Stimulated activated CD4-positive, alpha-beta T cell treated with anti-CD3 and anti-CD28 coated beads, Interleukin-12 subunit alpha, Interleukin-12 subunit beta, amount 100 ng/mL, for 24 hours (primary cell): ENCODE data around the gene ODF4.

Source experiments
- DNase-seq, 2 experiments: peaks; one replicate each; pipeline ENCODE4 v3.0.0-alpha.2; 2020; ENCODE audit warnings: low read depth in 2 of 2

ODF4 gene, protein sequence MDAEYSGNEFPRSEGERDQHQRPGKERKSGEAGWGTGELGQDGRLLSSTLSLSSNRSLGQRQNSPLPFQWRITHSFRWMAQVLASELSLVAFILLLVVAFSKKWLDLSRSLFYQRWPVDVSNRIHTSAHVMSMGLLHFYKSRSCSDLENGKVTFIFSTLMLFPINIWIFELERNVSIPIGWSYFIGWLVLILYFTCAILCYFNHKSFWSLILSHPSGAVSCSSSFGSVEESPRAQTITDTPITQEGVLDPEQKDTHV

DNA sequence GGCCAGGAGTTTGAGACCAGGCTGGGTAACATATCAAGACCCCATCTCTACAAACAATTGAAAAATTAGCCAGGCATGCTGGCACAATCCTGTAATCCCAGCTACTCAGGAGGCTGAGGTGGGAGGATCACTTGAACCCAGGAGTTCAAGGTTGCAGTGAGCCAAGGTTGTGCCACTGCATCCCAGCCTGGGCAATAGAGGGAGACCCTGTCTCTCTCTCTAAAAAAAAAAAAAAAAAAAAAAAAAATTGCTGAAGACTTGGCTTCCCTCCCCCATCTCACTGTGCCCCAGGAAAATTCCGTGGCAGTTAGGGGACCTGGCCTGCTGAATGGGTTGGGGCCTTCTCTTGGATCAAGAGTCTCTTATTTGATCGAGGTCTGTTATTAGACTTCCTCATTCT lies at the start of gene ODF4:
Gene ODF4, plus strand, starts transcription at position 301 of the 400 bp plus-strand sequence. CDS start 212 bp downstream, outside the sequence.
- DNase-seq: no peak

DNA sequence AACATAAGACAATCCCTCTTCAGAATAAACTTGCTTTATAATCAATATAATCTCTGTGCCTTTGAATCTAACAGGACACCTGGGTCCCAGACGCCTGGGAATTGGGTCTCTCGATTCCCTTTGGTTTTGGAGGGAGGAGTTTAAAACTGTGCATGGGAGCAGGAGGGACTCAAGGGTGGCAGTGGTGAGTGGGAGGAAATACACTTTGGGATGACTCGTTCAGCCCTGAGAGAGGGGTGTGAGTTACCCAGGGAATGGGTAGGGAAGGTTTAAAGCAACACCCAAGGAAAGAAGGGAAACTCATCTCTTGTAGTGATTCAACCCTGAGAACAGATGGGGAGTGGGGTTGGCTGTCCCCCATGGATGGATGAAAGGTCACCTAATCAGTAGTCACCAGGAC lies 49.6 kb upstream of the ODF4 start:
- no peak for DNase-seq

DNA sequence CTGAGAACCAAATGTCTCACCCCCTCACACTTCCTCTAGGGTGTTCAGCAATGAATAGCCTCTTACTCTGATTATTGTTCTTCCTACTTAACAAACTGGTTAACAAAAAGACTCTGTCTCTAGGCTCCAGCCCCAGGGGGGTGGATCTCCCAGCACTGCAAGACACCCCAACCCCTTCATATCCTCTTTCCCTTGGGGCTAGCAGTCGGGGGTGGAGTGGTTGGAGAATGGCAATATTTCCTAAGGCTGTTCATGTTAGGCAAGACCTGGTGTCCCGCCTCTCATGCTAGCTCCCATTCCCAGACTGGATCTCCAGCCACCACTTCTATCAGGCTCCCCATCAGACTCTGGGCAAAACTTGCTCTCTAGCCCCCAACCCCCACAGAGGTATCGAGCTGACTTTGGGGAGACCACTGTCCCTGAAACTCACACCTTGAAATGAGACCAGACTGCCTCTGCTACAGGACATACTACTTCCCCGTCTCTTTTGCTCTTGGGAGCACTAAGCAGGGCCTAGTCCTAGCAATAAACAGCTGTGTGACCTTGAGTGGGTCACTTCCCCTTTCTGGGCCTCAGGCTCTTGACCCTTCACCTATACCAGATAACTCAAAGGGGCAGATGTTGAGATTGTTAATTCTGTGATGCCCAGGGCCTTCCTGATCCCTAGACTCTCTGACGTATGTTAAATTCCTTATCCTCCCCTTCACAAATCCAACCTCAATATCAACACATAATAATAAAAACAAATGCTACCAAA lies 46.8 kb upstream of the ODF4 start:
- DNase-seq: no peak

DNA sequence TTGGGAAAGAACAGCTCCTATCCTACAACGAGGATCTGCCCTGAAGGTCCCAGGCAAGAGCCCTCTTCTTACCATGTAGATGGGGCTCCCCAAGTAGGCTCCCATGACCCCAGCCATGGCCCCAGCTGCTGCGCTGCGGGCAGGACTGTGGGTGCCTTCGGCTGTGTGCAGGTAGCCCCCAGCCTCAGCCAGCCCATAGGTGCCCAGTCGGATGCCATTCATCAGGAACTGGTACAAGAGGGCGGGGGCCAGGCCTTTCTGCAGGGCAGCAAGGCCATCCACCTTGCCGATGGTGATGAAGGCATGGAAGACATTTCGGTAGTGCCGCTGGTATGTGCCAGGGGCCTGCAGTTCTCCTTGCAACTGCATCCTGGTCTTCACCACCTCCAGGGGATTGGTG lies 45.3 kb upstream of the ODF4 start:
- DNase-seq: no peak

DNA sequence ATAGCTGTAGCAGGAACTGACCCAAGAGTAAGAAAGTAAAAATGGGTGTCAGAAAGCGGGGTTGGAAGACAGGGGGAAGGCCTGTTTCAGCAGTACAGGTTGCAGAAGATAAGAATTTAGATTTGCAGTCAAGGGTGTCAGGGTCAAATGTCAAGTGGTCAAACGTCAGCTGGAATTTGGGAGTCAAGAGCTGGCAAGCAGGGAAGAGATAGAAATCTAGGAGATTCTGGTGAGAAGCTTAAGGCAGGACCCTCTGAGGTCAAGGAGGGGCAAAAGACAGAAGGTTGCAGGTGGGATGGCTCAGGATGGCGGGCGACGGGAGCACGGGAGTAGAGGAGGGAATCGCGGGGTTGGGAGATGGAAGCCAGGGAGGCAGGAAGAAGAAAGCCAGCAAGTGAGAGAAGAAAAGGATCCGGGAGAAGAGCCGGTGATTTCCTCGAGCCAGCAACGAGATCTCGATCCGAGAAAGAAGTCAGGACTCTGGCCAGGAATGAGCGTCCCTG lies 44.8 kb upstream of the ODF4 start:
- no peak for DNase-seq

DNA sequence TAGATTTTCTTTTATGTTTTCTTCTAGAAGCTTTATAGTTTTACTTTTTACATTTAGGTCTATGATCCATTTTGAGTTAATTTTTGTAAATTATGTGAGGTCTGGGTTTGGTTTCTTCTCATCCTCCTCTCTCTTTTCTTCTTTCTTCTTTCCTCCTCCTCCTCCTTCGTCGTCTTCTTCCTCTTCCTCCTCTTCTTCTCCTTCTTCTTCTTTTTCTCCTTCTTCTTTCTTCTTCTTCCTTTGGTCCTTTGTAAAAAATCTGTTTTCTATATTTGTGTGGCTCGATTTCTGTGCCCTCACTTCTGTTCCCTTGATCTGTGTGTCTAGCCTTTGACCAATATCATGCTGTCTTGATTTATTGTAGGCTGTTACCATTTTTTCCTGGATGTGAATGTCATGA lies 39.4 kb upstream of the ODF4 start:
- no peak for DNase-seq

DNA sequence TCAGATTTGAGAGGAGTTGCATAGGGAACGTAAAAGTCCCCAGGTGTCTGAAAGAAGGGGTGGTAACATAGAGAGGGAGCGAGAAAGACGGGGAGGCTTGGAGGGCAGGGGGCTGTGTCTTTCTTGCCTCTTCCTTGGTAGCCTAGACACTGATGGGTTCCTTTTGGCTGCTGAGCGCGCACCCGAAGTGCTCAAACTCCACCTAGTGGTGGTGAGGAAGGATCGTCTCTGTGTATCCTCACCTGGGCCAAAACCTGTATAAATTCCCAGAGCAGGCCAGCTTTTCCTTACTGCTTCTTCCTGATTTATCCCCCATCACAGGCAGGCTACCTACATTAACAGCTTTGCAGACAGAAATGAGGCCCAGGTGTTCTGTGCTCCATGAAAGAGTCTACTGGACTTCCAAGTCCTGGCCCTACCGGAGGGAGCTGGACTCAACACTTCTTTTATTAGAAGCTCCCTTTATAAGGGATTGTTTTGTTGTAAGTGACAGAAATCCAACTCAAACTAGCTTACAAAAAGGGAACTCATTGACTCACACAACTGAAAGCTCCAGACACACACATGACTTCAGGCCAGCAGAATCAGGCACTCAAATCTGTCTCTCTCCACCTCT lies 38.9 kb upstream of the ODF4 start:
- DNase-seq: peak; percentile 27 to 36

DNA sequence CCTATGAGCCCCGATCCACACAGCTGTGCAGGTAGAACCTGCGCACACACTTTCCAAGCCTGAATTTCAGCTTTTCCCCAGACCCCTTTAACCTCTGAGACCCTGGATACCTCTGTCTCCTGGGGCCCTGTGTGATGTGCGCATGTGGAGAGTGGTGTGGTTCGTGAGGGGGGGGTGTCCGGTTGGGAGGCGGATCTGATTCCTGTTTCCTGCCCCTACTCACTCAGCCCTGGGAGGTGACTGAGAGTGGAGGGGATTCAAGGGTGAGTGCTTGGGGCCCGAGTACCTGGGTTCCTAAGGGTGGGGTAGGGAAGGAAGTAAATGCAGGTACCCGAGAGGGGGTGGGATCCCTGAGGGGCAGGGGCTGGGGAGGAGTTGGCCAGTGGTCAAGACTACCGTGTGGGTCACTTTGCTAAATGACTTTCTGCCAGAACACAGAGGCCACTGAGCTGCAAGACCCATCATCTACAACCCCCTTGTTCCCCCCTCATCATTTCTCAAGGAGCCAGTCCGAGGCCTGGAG lies 29.0 kb upstream of the ODF4 start:
- no peak for DNase-seq

DNA sequence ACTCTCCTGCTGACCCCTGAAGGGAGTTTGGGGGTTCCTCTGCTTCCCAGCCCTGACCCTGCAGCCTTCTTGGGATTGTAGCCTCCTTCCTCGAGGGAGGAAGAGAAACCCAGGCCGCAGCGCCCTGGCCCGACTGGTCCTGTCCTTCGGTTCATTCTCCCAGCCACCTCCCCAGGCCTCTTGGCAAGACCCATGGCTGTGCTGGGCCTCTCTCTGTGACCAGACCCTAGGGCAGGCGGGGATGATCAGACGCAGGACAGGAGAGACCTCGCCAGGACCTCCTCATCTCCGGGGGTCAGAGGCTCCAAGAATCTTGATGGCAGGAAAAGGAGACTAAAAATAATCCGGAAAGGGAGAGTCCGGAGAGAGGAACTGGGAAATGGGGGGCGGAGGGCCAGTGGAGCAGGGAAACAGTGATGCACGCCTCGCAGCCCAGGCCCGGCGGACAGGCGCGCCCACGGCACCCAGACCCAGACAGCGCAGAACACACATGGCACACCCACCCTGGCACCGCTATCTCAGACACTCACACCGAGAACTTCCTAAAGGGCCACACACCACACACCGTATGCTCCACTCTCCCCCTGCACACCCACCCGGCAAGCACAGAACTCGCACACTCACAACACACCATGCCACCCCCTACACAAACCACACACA lies 28.4 kb upstream of the ODF4 start:
- DNase-seq: no peak

DNA sequence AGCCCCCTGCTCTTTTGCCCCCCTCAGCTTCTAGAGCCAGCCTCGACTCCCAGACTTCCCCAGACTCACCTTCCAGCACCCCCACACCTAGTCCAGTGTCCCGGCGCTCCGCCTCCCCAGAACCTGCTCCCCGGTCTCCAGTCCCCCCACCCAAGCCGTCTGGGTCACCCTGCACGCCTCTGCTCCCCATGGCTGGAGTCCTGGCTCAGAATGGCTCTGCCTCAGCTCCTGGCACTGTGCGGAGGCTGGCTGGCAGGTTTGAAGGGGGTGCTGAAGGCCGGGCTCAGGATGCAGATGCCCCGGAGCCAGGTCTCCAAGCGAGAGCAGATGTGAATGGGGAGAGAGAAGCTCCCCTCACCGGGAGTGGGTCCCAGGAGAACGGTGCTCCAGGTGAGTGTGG lies 27.4 kb upstream of the ODF4 start:
- no peak for DNase-seq

DNA sequence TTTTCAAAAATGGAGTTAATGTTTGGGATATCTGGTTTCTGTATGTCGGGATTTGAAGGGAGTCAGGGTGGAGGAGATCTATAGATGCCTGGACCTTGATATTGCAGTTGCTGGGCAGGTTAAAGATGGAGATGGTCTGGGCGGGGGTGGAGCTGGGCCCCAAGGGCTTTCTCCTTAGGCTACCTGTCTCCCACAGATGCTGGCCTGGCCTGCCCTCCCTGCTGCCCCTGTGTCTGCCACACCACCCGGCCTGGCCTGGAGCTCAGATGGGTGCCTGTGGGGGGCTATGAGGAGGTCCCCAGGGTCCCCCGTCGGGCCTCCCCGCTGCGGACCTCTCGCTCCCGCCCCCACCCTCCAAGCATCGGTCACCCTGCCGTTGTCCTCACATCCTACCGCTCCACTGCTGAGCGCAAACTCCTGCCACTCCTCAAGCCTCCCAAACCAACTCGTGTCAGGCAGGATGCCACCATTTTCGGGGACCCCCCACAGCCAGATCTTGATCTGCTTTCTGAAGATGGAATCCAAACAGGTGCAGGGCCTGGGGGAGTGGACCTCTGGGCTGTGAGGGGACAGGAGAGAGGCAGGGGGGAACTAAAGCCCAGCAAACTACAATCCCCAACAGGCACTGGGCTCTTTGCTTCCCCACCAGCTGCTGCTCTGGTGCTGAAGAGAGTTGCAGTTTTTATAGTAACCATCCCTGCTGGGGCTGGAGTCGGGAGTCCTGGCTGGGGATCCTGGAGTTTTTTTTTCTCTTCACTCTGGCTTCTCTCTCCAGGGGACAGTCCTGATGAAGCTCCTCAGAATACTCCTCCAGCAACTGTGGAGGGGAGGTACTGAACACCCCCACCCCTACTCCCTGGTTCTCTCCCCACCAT lies 26.7 kb upstream of the ODF4 start:
- no peak for DNase-seq

DNA sequence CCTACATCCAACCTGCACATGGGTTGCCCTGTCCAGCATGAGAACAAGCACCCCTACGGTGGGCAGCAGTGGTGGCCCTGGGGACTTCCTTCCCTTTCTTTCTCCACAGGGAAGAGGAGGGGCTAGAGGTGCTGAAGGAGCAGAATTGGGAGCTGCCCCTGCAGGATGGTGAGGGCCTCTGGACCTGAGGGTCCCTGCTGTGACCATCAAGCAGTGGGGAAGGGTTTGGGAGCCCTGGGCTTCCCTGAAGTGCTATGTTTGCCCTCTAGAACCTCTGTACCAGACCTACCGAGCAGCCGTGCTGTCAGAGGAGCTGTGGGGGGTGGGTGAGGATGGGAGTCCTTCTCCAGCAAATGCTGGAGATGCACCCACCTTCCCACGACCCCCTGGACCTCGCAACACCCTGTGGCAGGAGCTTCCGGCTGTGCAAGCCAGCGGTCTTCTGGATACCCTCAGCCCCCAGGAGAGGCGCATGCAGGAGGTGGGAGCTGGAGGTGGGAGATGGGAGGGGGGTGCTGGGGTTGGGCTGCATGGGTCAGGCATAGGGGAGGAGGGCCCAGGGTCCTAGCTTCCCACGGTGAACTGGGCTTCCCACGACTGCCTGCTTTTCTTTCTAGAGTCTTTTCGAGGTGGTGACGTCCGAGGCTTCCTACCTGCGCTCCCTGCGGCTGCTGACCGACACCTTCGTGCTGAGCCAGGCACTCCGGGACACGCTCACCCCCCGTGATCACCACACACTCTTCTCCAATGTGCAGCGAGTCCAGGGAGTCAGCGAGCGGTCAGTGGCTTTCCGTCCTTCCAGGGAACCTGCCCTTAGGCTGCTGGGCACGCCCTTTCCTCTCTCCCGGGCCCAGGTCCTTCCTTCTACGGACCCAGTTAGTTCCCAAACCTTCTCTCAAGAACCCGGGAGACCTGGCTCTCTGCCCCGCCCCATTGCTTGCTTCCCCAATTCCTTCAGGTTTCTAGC lies 24.6 kb upstream of the ODF4 start:
- no peak for DNase-seq

DNA sequence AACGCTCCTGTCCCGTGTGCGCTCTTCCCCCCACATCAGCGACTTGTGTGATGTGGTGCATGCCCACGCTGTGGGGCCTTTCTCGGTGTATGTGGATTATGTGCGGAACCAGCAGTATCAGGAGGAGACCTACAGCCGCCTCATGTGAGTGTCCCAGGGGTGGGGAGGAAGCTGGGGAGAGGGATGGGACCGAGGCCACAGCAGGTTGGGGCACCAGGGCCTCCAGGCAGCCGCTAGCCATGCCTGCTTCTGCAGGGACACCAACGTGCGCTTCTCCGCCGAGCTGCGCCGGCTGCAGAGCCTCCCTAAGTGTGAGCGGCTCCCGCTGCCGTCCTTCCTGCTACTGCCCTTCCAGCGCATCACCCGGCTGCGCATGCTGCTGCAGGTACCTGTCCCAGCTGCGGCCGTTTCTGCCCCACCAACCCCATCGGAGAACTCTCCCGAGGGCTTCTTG lies 23.8 kb upstream of the ODF4 start:
- no peak for DNase-seq

DNA sequence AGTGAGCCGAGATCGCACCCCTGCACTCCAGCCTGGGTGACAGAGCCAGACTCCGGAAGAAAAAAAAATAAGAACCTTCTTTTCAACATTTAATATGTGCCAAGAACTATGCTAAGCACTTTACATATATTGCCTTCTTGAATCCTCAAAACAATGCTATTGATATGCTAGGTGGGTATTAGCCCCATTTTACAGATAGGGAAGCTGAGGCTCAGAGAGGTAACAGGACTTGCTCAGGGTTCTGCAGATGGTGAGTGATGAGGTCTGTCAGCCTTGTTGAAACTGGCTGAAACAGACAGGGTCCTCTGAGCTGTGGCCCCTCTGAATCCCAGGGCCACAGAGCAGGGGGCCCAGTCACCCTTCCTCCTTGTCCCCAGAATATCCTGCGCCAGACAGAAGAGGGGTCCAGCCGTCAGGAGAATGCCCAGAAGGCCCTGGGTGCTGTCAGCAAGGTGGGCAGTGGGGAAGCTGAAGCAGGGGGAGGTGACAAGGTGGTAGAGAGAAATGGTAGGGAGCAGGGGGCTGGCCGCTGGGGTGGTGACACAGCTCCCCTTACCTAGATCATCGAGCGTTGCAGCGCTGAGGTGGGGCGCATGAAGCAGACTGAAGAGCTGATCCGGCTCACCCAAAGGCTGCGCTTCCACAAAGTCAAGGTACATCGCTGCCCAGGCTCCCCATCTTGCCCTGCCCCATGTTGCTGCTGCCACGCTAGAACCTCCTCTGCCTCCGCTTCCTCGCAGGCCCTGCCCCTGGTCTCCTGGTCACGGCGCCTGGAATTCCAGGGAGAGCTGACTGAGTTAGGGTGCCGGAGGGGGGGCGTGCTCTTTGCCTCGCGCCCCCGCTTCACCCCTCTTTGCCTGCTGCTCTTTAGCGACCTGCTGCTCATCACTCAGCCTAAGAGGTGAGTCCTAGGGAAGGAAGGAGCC lies 21.4 kb upstream of the ODF4 start:
- DNase-seq: no peak

DNA sequence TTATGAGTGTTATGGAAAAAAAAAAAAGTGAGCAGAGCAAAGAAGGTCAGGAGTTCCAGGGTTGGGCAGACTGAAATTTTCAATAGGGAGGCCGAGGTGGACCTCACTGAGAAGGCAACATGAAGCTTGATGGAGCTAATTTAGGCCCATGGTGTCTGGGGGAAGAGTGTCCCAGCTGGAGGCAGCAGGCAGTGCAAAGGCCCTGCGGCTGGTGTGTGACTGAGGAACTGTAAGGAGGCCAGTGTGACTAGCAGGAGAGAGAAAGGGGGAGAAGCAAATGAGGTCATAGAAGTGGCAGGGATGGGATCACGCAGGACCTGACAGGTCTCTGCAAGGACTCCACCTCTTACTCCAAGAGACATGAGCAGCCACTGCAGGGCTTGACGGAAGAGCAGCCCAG lies 19.4 kb upstream of the ODF4 start:
- no peak for DNase-seq

DNA sequence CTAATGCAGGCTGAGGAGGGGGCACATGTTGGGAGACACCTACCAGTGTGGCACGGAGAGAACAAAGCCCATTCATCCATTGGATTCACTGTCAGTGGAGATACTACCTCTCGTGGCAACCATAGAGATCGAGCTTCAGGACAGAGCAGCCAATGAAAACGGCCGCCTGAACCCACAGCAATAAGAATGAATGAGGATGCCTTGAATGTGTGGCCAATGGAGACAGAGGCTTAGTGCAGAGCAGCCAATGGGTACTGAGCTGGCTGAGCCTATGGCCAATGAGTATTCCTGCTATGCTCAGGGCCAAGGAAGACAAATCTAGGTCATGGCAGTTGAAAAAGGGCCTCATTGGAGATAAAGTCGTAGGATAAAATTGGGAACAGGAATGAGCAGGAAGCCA lies 18.6 kb upstream of the ODF4 start:
- DNase-seq: no peak

DNA sequence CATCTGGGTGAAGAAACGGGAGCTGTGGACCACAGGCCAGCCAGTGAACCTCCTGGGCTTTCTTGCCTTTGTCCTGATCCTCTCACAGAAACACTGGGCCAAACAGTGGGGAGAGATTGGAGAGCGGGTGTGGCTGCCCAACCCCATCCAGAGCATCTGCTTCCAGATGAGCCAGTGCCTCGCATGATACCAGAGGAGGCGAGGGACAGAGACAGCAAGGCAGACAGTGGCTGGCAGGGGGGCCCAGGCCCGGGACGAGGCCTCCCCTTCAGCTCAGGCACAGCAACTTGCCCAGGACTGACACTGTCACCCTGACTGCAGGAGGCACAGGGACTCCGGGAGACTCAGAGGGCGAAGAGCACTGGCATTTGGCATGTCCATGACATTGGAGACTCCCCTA lies 17.6 kb upstream of the ODF4 start:
- DNase-seq: no peak

DNA sequence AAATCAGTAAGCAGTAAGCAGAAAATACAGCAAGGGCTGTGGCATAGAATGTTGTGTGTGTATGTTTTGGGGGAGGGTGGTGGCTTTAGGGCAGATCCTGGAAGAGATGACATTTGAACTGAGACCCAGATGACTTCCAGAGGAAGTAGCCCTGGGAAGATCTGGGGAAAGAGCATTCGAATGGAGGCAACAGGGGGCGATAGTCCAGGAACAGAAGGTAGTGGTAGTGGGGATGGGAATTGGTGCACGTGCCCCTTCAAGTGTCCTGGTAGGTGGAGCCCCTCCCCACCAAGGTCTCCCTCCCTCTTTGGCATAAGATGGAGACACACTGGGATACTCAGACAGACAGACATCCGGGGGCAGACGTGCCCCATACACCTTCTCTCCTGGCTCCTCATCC lies 15.5 kb upstream of the ODF4 start:
- DNase-seq: no peak

DNA sequence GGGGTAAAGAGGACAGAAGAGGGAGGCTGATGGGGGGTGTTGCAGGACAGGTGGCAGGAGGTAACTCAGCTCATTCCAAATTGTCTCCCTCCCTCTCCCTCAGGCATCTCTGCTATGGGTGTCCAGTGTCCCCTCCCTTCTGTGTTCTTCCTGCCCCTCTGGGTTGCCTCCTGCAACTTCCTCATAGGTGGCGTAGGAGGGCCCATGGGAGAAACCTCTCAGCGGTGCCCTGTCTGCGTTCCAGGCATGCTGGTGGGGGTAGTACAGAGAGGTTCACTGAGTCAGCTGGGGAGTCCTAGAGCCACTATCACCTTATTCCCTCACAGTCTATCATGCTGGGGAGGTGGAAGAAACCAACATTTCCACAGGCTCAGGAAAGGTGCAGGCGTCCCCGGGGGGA lies 14.7 kb upstream of the ODF4 start:
- no peak for DNase-seq
